ENCODE results near the gene CXCR6. TPM values are rescaled to one million over a fixed set of nuclear protein-coding genes. Genes with fewer than 3 reads are reported as not detected.

The CXCR6 gene
- total and polyA plus RNA-seq, 2 of the 8 experiments (the other 6 are each of a cell fraction or from before 2014, with no cell fraction given), result not detected

GRCh38 chr3:45917146-45917898, 25.9 kb upstream of the CXCR6 start (continued):
- TF ChIP-seq CHD7 (IDR thresholded peaks at IDR 0.05; ENCODE audit: insufficient replicate concordance, low read length) (no peak), CTBP2 (IDR thresholded peaks at IDR 0.05; ENCODE audit: borderline replicate concordance, insufficient read depth, insufficient read length, low read length) (no peak), TAF1 (IDR thresholded peaks at IDR 0.05; ENCODE audit: low read depth, low read length) (no peak)
